Measurements from ENCODE around the gene YPEL3.

YPEL3 gene

DNA sequence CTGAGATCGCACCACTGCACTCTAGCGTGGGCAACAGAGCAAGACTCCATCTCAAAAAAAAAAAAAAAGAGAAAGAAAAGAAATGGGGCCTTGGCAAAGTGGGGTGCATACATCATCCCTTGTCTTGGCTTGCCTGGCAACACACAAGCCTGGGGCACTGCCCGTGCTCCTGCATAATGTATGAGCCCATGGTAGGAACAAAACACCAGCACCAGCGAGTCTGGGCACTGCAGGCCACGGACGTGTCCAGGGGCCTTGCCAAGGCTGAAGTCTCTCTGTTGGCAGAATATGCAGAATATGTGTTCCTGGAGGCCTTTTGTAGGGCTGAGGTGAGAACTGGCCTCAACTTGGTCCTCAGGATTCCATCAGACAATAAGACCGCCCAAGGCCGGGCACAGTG, 46.1 kb downstream of the YPEL3 start:
- DNase-seq (ENCODE audit: low read depth in 2 of 2): no peak

DNA sequence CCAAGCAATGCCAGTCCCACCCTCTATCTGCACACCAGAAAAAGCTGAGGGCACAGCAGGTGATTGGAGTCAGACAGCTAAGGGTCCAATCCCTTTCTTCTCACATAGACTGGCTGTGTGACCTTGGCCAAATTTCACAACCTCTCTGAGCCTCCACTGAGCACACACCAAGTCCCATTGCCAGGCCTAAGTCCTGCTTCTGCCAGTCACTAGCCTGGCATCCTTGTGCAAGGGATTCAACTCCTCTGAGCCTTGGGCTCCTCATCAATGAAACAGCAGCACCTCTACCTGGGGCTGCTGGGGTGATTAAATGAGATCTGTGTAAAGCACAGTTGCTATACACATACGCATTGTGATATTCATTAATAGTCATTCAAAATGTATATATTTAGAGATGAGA, 49.4 kb downstream of the YPEL3 start:
- no peak for DNase-seq (ENCODE audit: low read depth in 2 of 2)

DNA sequence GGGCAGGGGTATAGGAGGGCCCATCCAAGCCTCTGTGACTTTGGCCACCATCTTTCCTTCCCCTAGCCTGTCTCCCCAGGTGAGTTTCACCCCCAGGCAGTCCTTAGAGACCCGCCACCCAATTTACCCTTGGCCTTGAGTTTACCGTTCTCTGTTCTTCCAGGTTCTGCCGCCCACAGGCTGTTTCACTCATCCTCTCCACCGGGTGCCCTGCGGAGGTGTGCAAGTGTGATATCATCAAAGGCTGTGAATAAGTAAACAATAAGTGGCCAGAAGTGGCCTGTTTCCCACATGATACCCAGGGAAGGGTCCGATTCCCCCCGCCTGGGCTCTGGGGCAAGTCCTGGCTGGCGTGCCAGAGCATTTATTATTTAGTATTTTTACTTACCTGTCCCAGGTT, 49.8 kb downstream of the YPEL3 start:
- no peak for DNase-seq (ENCODE audit: low read depth in 2 of 2)
